AG04449 (cell line): ENCODE data around the gene PLRG1.

Experiments used
- CTCF ChIA-PET: fragments of 350-600 bp; formaldehyde crosslinking; extraction: SDS; loops from one replicate; lab custom pipeline; 2021; ENCODE audit warnings: antibody characterized with exemption; lab: Yijun Ruan, JAX
- POLR2A ChIA-PET: fragments of 400-600, 350-600 bp; formaldehyde crosslinking; extraction: SDS; loops from one replicate; lab custom pipeline; 2020; ENCODE audit warnings: antibody characterized with exemption, inconsistent platforms; lab: Yijun Ruan, JAX
- DNase-seq: peaks from one replicate; pipeline ENCODE4 v3.0.0-alpha.2; 2010; ENCODE audit warnings: low read depth, low spot score
- H3K4me3 ChIP-seq: 2 replicates; pipeline ENCODE4 v1.5.1; 2011; ENCODE audit warnings: low read depth, mild to moderate bottlenecking, control low read depth, low read length
- CTCF ChIP-seq: IDR thresholded peaks from one replicate; pipeline ENCODE4 v1.5.1; 2011; ENCODE audit warnings: mild to moderate bottlenecking, moderate library complexity, low read length, control low read depth, inconsistent platforms; ENCODE audit not compliant: insufficient read depth; ENCODE audit errors: missing control alignments

PLRG1 gene

GRCh38 chr4:154506253-154506652 is 43.9 kb downstream of the PLRG1 start:
- peak; percentile 35 for TF ChIP-seq CTCF
- POLR2A ChIA-PET: no interaction called here
- no peak overlapping the region for H3K4me3 ChIP-seq
- CTCF ChIA-PET: interaction anchor here (0.9 to 3.4 kb wide), 6 partner anchors 11 to 721 kb away, joined by 3 to 19 read pairs (median 5); no protein-coding TSS in a partner anchor
- DNase-seq: no peak

- ChIA-PET CTCF (no interaction called here), POLR2A (no interaction called here)
- TF ChIP-seq CTCF: peak; percentile 36
- no peak overlapping the region for H3K4me3 ChIP-seq
- no peak for DNase-seq
Measured at GRCh38 chr4:154503598-154503997, 46.6 kb downstream of the PLRG1 start.

DNA sequence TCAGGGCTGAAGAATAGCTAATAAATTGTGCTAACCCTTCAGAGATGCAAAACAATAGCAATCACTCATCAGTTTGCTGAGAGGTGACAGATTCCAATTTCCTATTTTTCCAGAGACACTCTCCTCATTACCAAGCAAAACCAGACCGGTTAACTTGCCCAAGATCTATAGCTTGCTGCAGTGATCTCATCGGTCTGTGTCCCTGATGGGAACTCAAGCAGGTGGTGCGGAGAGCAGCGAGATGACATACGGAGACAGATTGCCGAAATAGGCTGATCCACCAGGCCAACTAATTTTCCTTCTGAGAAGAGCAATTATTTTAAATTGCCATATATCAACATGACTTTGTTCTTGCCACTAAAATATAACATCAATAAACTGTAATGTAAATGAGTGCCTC is 48.1 kb downstream of the PLRG1 start:
- POLR2A ChIA-PET: no interaction called here
- CTCF ChIA-PET: no interaction called here
- TF ChIP-seq CTCF: no peak
- no peak for DNase-seq
- no peak overlapping the region for H3K4me3 ChIP-seq

- ChIA-PET CTCF (no interaction called here), POLR2A (no interaction called here)
- no peak for DNase-seq
- TF ChIP-seq CTCF: no peak
- no peak overlapping the region for H3K4me3 ChIP-seq
Measured at GRCh38 chr4:154497889-154498288, 52.3 kb downstream of the PLRG1 start.

- ChIA-PET POLR2A (no interaction called here), CTCF (interaction anchor here (0.7 kb wide), 1 partner anchor 11 kb away, joined by 3 read pairs; no protein-coding TSS in a partner anchor)
- H3K4me3 ChIP-seq: no peak overlapping the region
- no peak for TF ChIP-seq CTCF
- DNase-seq: no peak
Measured at GRCh38 chr4:154495867-154496266, 54.3 kb downstream of the PLRG1 start.

GRCh38 chr4:154492288-154492687 is 57.9 kb downstream of the PLRG1 start:
- no peak for DNase-seq
- ChIA-PET CTCF (no interaction called here), POLR2A (no interaction called here)
- TF ChIP-seq CTCF: no peak
- H3K4me3 ChIP-seq: no peak overlapping the region
